NCI-H2171 treated with DMSO at 0.1 percent for 48 hours (cell line): ENCODE measurements around the gene ADGRV1.

Experiments
- DNase-seq: peaks from one replicate; lab custom pipeline; 2025; lab: John Stamatoyannopoulos, UW

The ADGRV1 gene

GRCh38 chr5:91162534-91163381 is 604.2 kb downstream of the ADGRV1 start:
- DNase-seq = no peak

GRCh38 chr5:91164424-91164823 is 605.8 kb downstream of the ADGRV1 start:
- no peak for DNase-seq

- DNase-seq = no peak
Measured at GRCh38 chr5:91166059-91166807, 607.6 kb downstream of the ADGRV1 start.

- no peak for DNase-seq
Measured at GRCh38 chr5:91168859-91169258, 610.3 kb downstream of the ADGRV1 start.

- no peak for DNase-seq
Measured at GRCh38 chr5:91170266-91170665, 611.7 kb downstream of the ADGRV1 start.

GRCh38 chr5:91171322-91171721 is 612.7 kb downstream of the ADGRV1 start:
- no peak for DNase-seq

- DNase-seq = no peak
Measured at GRCh38 chr5:91174396-91174795, 615.8 kb downstream of the ADGRV1 start.

- DNase-seq = no peak
Measured at GRCh38 chr5:91175708-91176107, 617.1 kb downstream of the ADGRV1 start.

- DNase-seq = peak; percentile 60
Measured at GRCh38 chr5:91176288-91177016, 617.9 kb downstream of the ADGRV1 start.

GRCh38 chr5:91177085-91177484 is 618.5 kb downstream of the ADGRV1 start:
- DNase-seq = no peak

GRCh38 chr5:91177639-91178038 is 619.0 kb downstream of the ADGRV1 start:
- DNase-seq = no peak

GRCh38 chr5:91178461-91178860 is 619.9 kb downstream of the ADGRV1 start:
- DNase-seq = no peak

GRCh38 chr5:91179018-91179417 is 620.4 kb downstream of the ADGRV1 start:
- DNase-seq = no peak

GRCh38 chr5:91180506-91180905 is 621.9 kb downstream of the ADGRV1 start:
- DNase-seq = no peak

GRCh38 chr5:91182763-91183162 is 624.2 kb downstream of the ADGRV1 start:
- DNase-seq = no peak

- DNase-seq = no peak
Measured at GRCh38 chr5:91183743-91184142, 625.1 kb downstream of the ADGRV1 start.

GRCh38 chr5:91186101-91186500 is 627.5 kb downstream of the ADGRV1 start:
- DNase-seq = no peak

- no peak for DNase-seq
Measured at GRCh38 chr5:91187032-91187431, 628.4 kb downstream of the ADGRV1 start.

- no peak for DNase-seq
Measured at GRCh38 chr5:91188755-91189154, 630.2 kb downstream of the ADGRV1 start.

GRCh38 chr5:91189480-91190313 is 631.1 kb downstream of the ADGRV1 start:
- DNase-seq = no peak

- DNase-seq = no peak
Measured at GRCh38 chr5:91190314-91190690, 631.7 kb downstream of the ADGRV1 start.
